Neuronal stem cell (in vitro differentiated cells): ENCODE data around the gene HTATIP2.

Experiments
- DNase-seq: peaks from one replicate; pipeline ENCODE4 v3.0.0-alpha.2; 2013; ENCODE audit warnings: low spot score
- H2AFZ ChIP-seq: one replicate; pipeline ENCODE4 v1.6.1; 2013; ENCODE audit warnings: mild to moderate bottlenecking, low read length, inconsistent platforms
- H2AK5ac ChIP-seq: 2 replicates; pipeline ENCODE4 v1.6.1; 2013; ENCODE audit warnings: low read depth, mild to moderate bottlenecking, inconsistent platforms, low read length, moderate library complexity, mixed read lengths
- H2BK120ac ChIP-seq: 2 replicates; pipeline ENCODE4 v1.6.1; 2013; ENCODE audit warnings: low read depth, mild to moderate bottlenecking, inconsistent platforms, low read length, moderate library complexity, mixed read lengths
- H2BK12ac ChIP-seq: one replicate; pipeline ENCODE4 v1.6.1; 2013; ENCODE audit warnings: low read length, inconsistent platforms
- H2BK15ac ChIP-seq: 2 replicates; pipeline ENCODE4 v1.6.1; 2013; ENCODE audit warnings: mild to moderate bottlenecking, low read length, inconsistent platforms, mixed read lengths
- H2BK5ac ChIP-seq: one replicate; pipeline ENCODE4 v1.6.1; 2013; ENCODE audit warnings: inconsistent platforms, mild to moderate bottlenecking, low read length, moderate library complexity
- H3K14ac ChIP-seq: one replicate; pipeline ENCODE4 v1.6.1; 2013; ENCODE audit warnings: low read length, inconsistent platforms
- H3K18ac ChIP-seq: 2 replicates; pipeline ENCODE4 v1.6.1; 2013; ENCODE audit warnings: low read length, inconsistent platforms
- H3K23ac ChIP-seq: 2 replicates; pipeline ENCODE4 v1.6.1; 2013; ENCODE audit warnings: low read depth, mild to moderate bottlenecking, mixed read lengths, low read length, inconsistent platforms; ENCODE audit not compliant: poor library complexity
- H3K27ac ChIP-seq: replicated peaks from 3 replicates; pipeline ENCODE4 v1.5.1; 2013; ENCODE audit warnings: low read length, inconsistent platforms
- H3K27me3 ChIP-seq, 3 experiments: 2 replicates each; pipeline ENCODE4 v1.6.1; 2013; ENCODE audit warnings: low read length in 3 of 3, mild to moderate bottlenecking in 2 of 3, inconsistent platforms in 1 of 3, low read depth in 1 of 3, mixed read lengths in 1 of 3, moderate library complexity in 1 of 3; ENCODE audit not compliant: control insufficient read depth in 3 of 3, insufficient read depth in 3 of 3
- H3K36me3 ChIP-seq, 2 donors: replicated peaks in 1 of 2; 2 replicates each; pipeline ENCODE4 v1.6.1; 2013; ENCODE audit warnings: low read length in 2 of 2; ENCODE audit not compliant: control insufficient read depth in 2 of 2, insufficient read depth in 2 of 2
- H3K4ac ChIP-seq: 2 replicates; pipeline ENCODE4 v1.6.1; 2013; ENCODE audit warnings: inconsistent platforms, mild to moderate bottlenecking, low read length, moderate library complexity
- H3K4me1 ChIP-seq, 2 donors: 1 replicate in 1 of 2; 2 replicates in 1 of 2; pipeline ENCODE4 v1.6.1; 2013; ENCODE audit warnings: low read length in 2 of 2, low read depth in 1 of 2; ENCODE audit not compliant: control insufficient read depth in 2 of 2, insufficient read depth in 1 of 2
- H3K4me2 ChIP-seq: one replicate; pipeline ENCODE4 v1.6.1; 2013; ENCODE audit warnings: mild to moderate bottlenecking, low read length, inconsistent platforms; ENCODE audit not compliant: insufficient read depth, poor library complexity, severe bottlenecking
- H3K4me3 ChIP-seq, 2 donors: 2 replicates each; pipeline ENCODE4 v1.5.1; 2013; ENCODE audit warnings: low read length in 2 of 2, mild to moderate bottlenecking in 2 of 2, inconsistent platforms in 1 of 2, moderate library complexity in 1 of 2
- H3K79me1 ChIP-seq: one replicate; pipeline ENCODE4 v1.6.1; 2013; ENCODE audit warnings: low read depth, mild to moderate bottlenecking, inconsistent platforms, low read length, moderate library complexity
- H3K9ac ChIP-seq: one replicate; pipeline ENCODE4 v1.6.1; 2013; ENCODE audit warnings: mild to moderate bottlenecking, low read depth, low read length, inconsistent platforms; ENCODE audit not compliant: poor library complexity
- H3K9me3 ChIP-seq, 2 donors: replicated peaks in 1 of 2; 2 replicates each; pipeline versions ENCODE3 to v1.6.1; 2013; ENCODE audit warnings: low read length in 2 of 2, mild to moderate bottlenecking in 2 of 2, inconsistent platforms in 1 of 2, low read depth in 1 of 2, mixed read lengths in 1 of 2, moderate library complexity in 1 of 2; ENCODE audit not compliant: control insufficient read depth in 2 of 2, insufficient read depth in 1 of 2
- H4K8ac ChIP-seq: one replicate; pipeline ENCODE4 v1.6.1; 2013; ENCODE audit warnings: low read depth, mild to moderate bottlenecking, inconsistent platforms, low read length, moderate library complexity
- H4K91ac ChIP-seq: one replicate; pipeline ENCODE4 v1.6.1; 2013; ENCODE audit warnings: low read length, low read depth, mild to moderate bottlenecking, inconsistent platforms; ENCODE audit not compliant: poor library complexity
- WGBS, 2 donors: extraction: QIAGEN DNeasy Blood & Tissue Kit; methylation state at CpG; one replicate each; pipeline ENCODE4 v1.1.7; 2013; ENCODE audit warnings: missing lambda C conversion rate in 2 of 2, mixed read lengths in 1 of 2; ENCODE audit not compliant: insufficient read length in 2 of 2, insufficient replicate concordance in 1 of 2; ENCODE audit errors: extremely low coverage in 2 of 2; 5-methylcytosine and 5-hydroxymethylcytosine counted together

HTATIP2 gene

GRCh38 chr11:20336056-20336455 is 27.5 kb upstream of the HTATIP2 start:
- Histone ChIP-seq H2BK5ac (no peak overlapping the region), H3K4ac (no peak overlapping the region), H2BK120ac (no peak overlapping the region), H4K91ac (no peak overlapping the region), H3K23ac (no peak overlapping the region), H3K4me3 (no peak overlapping the region), H3K4me2 (no peak overlapping the region), H3K27me3 (peaks cover 0 to 57% (median 0%) of the 10 kb centered on the region in 3 experiments), H2BK12ac (no peak overlapping the region), H3K18ac (no peak overlapping the region), H4K8ac (no peak overlapping the region), H3K9me3 (no peaks in the 10 kb centered on the region), H3K36me3 (no peaks in the 10 kb centered on the region), H2AFZ (no peak overlapping the region), H3K14ac (no peak overlapping the region), H3K4me1 (peaks cover 0 to 5% of the 10 kb centered on the region in 2 donors), H3K27ac (no peak overlapping the region), H2AK5ac (no peak overlapping the region), H3K79me1 (no peaks in the 10 kb centered on the region), H3K9ac (no peak overlapping the region), H2BK15ac (no peak overlapping the region)
- DNase-seq = no peak
- no CpG with 5 or more reads among the region's 1 CpG for WGBS, 2 donors

GRCh38 chr11:20337526-20338154 is 25.9 kb upstream of the HTATIP2 start:
- no CpG with 5 or more reads among the region's 9 CpGs for WGBS, 2 donors
- DNase-seq = peak; percentile 59
- H3K27me3 ChIP-seq = peaks cover 0 to 71% (median 0%) of the 10 kb centered on the region in 3 experiments

GRCh38 chr11:20342347-20343141 is 21.0 kb upstream of the HTATIP2 start:
- H3K27ac ChIP-seq = peak overlapping the region; percentile 51
- no peak overlapping the region for H2BK15ac ChIP-seq
- no peak overlapping the region for H4K8ac ChIP-seq
- no peak overlapping the region for H4K91ac ChIP-seq
- H3K4me1 ChIP-seq = peaks cover 5 to 17% of the 10 kb centered on the region in 2 donors
- H3K18ac ChIP-seq = peak overlapping the region; percentile 84
- H2AFZ ChIP-seq = peak overlapping the region; percentile 38
- peak overlapping the region; percentile 15 for H3K4me2 ChIP-seq
- H3K23ac ChIP-seq = no peak overlapping the region
- H3K36me3 ChIP-seq = no peaks in the 10 kb centered on the region
- peak; percentile 67 for DNase-seq
- H2BK120ac ChIP-seq = no peak overlapping the region
- no peak overlapping the region for H3K4me3 ChIP-seq
- no peak overlapping the region for H2BK5ac ChIP-seq
- H3K27me3 ChIP-seq = peaks cover 0 to 52% (median 0%) of the 10 kb centered on the region in 3 experiments
- H2BK12ac ChIP-seq = no peak overlapping the region
- H3K9me3 ChIP-seq = no peaks in the 10 kb centered on the region
- no peak overlapping the region for H3K9ac ChIP-seq
- H2AK5ac ChIP-seq = peak overlapping the region; percentile 27
- H3K79me1 ChIP-seq = no peaks in the 10 kb centered on the region
- no peak overlapping the region for H3K4ac ChIP-seq
- no CpG with 5 or more reads among the region's 26 CpGs for WGBS, 2 donors
- no peak overlapping the region for H3K14ac ChIP-seq

More at GRCh38 chr11:20337526-20338154, 25.9 kb upstream of the HTATIP2 start:
- H3K9me3 ChIP-seq = no peaks in the 10 kb centered on the region
- no peak overlapping the region for H4K91ac ChIP-seq
- H3K14ac ChIP-seq = no peak overlapping the region
- no peak overlapping the region for H2BK5ac ChIP-seq
- no peak overlapping the region for H3K4ac ChIP-seq
- no peak overlapping the region for H4K8ac ChIP-seq
- H2AFZ ChIP-seq = no peak overlapping the region
- H3K79me1 ChIP-seq = no peaks in the 10 kb centered on the region
- no peak overlapping the region for H2BK12ac ChIP-seq
- no peak overlapping the region for H3K27ac ChIP-seq
- H3K36me3 ChIP-seq = no peaks in the 10 kb centered on the region
- H3K23ac ChIP-seq = no peak overlapping the region
- no peak overlapping the region for H3K4me2 ChIP-seq
- no peak overlapping the region for H3K4me3 ChIP-seq
- H3K9ac ChIP-seq = no peak overlapping the region
- H2AK5ac ChIP-seq = no peak overlapping the region
- no peak overlapping the region for H2BK120ac ChIP-seq
- no peak overlapping the region for H3K18ac ChIP-seq
- H3K4me1 ChIP-seq = peaks cover under 1 to 11% of the 10 kb centered on the region in 2 donors
- no peak overlapping the region for H2BK15ac ChIP-seq

GRCh38 chr11:20351136-20351535 is 12.4 kb upstream of the HTATIP2 start:
- no CpG with 5 or more reads among the region's 7 CpGs for WGBS, 2 donors

More at GRCh38 chr11:20351136-20351535, 12.4 kb upstream of the HTATIP2 start:
- H3K4ac ChIP-seq = no peak overlapping the region
- H3K27me3 ChIP-seq = peaks cover 0 to 7% (median 0%) of the 10 kb centered on the region in 3 experiments
- no peaks in the 10 kb centered on the region for H3K79me1 ChIP-seq
- no peak overlapping the region for H2AFZ ChIP-seq
- H3K4me1 ChIP-seq = peaks cover 0 to 1% of the 10 kb centered on the region in 2 donors
- H3K9me3 ChIP-seq = no peaks in the 10 kb centered on the region
- no peak overlapping the region for H2BK120ac ChIP-seq
- no peak overlapping the region for H3K23ac ChIP-seq
- H3K36me3 ChIP-seq = no peaks in the 10 kb centered on the region
- no peak for DNase-seq
- no peak overlapping the region for H3K4me2 ChIP-seq
- no peak overlapping the region for H3K4me3 ChIP-seq
- H4K91ac ChIP-seq = no peak overlapping the region
- H2AK5ac ChIP-seq = no peak overlapping the region
- no peak overlapping the region for H3K18ac ChIP-seq
- no peak overlapping the region for H3K9ac ChIP-seq
- H2BK5ac ChIP-seq = no peak overlapping the region
- no peak overlapping the region for H3K14ac ChIP-seq
- H3K27ac ChIP-seq = no peak overlapping the region
- H2BK12ac ChIP-seq = no peak overlapping the region
- H4K8ac ChIP-seq = no peak overlapping the region
- H2BK15ac ChIP-seq = no peak overlapping the region
